Endothelial cell of umbilical vein (primary cell): ENCODE measurements around the gene DDRGK1. TPM values are rescaled to one million over a fixed set of nuclear protein-coding genes. Genes with fewer than 3 reads are reported as not detected.

Experiments
- BruUV-seq: library from RNA; stranded (reverse); fragments of 400-500 nt; replicated peaks from 2 replicates; lab custom pipeline; 2021; lab: Mats Ljungman, UMichigan
- CTCF ChIA-PET: fragments of 300-600, 350-600 bp; sonication (Branson Sonifier 250); formaldehyde crosslinking; loops from one replicate; lab custom pipeline; 2021; ENCODE audit warnings: antibody characterized with exemption, inconsistent platforms; lab: Charles Lee
- POLR2A ChIA-PET: fragments of 300-600, 350-600 bp; sonication (Branson Sonifier 250); formaldehyde crosslinking; loops from one replicate; lab custom pipeline; 2021; ENCODE audit warnings: antibody characterized with exemption, inconsistent platforms; lab: Charles Lee
- DNase-seq: peaks from one replicate; pipeline ENCODE4 v3.0.0-alpha.2; 2011; ENCODE audit warnings: low read depth, low spot score
- FAIRE-seq: peaks from 2 replicates; lab custom pipeline; 2011; peaks lifted over from hg19 to GRCh38; lab: Jason Lieb, UNC
- H2AFZ ChIP-seq: 2 replicates; pipeline ENCODE4 v1.6.0; 2012; ENCODE audit warnings: low read depth, low read length, control low read depth, inconsistent platforms
- H3K27ac ChIP-seq: 2 replicates; pipeline ENCODE4 v1.5.1; 2011; ENCODE audit warnings: low read depth, mild to moderate bottlenecking, control low read depth, low read length, moderate library complexity; ENCODE audit not compliant: insufficient read depth
- H3K27me3 ChIP-seq, 2 experiments: 2 replicates each; pipeline versions ENCODE4 v1.6.0 to v1.6.1; 2011; ENCODE audit warnings: low read length in 2 of 2, mixed read lengths in 1 of 2; ENCODE audit not compliant: control insufficient read depth in 2 of 2, insufficient read depth in 2 of 2
- H3K36me3 ChIP-seq, 2 experiments: 2 replicates in 1 of 2; 3 replicates in 1 of 2; pipeline ENCODE4 v1.5.1; 2011; ENCODE audit warnings: low read length in 2 of 2, mild to moderate bottlenecking in 1 of 2, moderate library complexity in 1 of 2; ENCODE audit not compliant: control insufficient read depth in 2 of 2, insufficient read depth in 2 of 2; ENCODE audit errors: extremely low read depth in 1 of 2
- H3K4me1 ChIP-seq: 3 replicates; pipeline ENCODE4 v1.5.1; 2011; ENCODE audit warnings: mild to moderate bottlenecking, low read length; ENCODE audit not compliant: control insufficient read depth, insufficient read depth; ENCODE audit errors: extremely low read depth
- H3K4me2 ChIP-seq: 2 replicates; pipeline ENCODE4 v1.6.1; 2011; ENCODE audit warnings: low read length, control low read depth, mixed read lengths; ENCODE audit not compliant: insufficient read depth
- H3K4me3 ChIP-seq, 3 experiments: fragments of 200-600 bp in 1 of 3; sonication (generic), shearing (Covaris generic) in 1 of 3; replicated peaks in 1 of 3; 2 replicates each; pipeline ENCODE4 v1.5.1; 2011 to 2016; ENCODE audit warnings: control low read depth in 3 of 3, low read length in 3 of 3, mild to moderate bottlenecking in 2 of 3, inconsistent platforms in 1 of 3, low read depth in 1 of 3, moderate library complexity in 1 of 3; ENCODE audit not compliant: insufficient read depth in 1 of 3
- H3K79me2 ChIP-seq: 2 replicates; pipeline ENCODE4 v1.6.0; 2012; ENCODE audit warnings: low read length, inconsistent platforms; ENCODE audit not compliant: control insufficient read depth, insufficient read depth
- H3K9ac ChIP-seq: replicated peaks from 2 replicates; pipeline ENCODE3; 2011; ENCODE audit warnings: low read length, control low read depth; ENCODE audit not compliant: insufficient read depth; ENCODE audit errors: extremely low read depth
- H3K9me1 ChIP-seq: replicated peaks from 3 replicates; pipeline ENCODE4 v1.6.0; 2011; ENCODE audit warnings: mild to moderate bottlenecking, low read length; ENCODE audit not compliant: control insufficient read depth, insufficient read depth; ENCODE audit errors: extremely low read depth
- H3K9me3 ChIP-seq: replicated peaks from 2 replicates; pipeline ENCODE4 v1.5.1; 2012; ENCODE audit warnings: low read length, inconsistent platforms; ENCODE audit not compliant: control insufficient read depth, insufficient read depth
- H4K20me1 ChIP-seq: replicated peaks from 2 replicates; pipeline ENCODE3; 2011; ENCODE audit warnings: mild to moderate bottlenecking, low read length; ENCODE audit not compliant: control insufficient read depth, insufficient read depth; ENCODE audit errors: extremely low read depth
- EZH2 ChIP-seq: IDR thresholded peaks from 2 replicates; pipeline ENCODE4 v1.6.1; 2012; ENCODE audit warnings: borderline replicate concordance, low read depth, mild to moderate bottlenecking, moderate library complexity, low read length, inconsistent platforms; ENCODE audit not compliant: severe bottlenecking
- FOS ChIP-seq: IDR thresholded peaks from 2 replicates; pipeline ENCODE4 v1.6.1; 2011; ENCODE audit warnings: mild to moderate bottlenecking, low read length, moderate library complexity, borderline replicate concordance; ENCODE audit not compliant: insufficient read depth
- GATA2 ChIP-seq: IDR thresholded peaks from 2 replicates; pipeline ENCODE4 v1.7.0; 2011; ENCODE audit warnings: low read depth, mild to moderate bottlenecking, moderate library complexity, mixed read lengths, low read length; ENCODE audit not compliant: insufficient read length, insufficient read depth
- JUN ChIP-seq: IDR thresholded peaks from 2 replicates; pipeline ENCODE4 v1.6.1; 2011; ENCODE audit warnings: borderline replicate concordance, low read depth; ENCODE audit not compliant: insufficient read length, insufficient read depth
- MYC ChIP-seq: IDR thresholded peaks from one replicate; pipeline ENCODE4 v1.6.1; 2011; ENCODE audit warnings: mild to moderate bottlenecking, low read depth, low read length
- POLR2A ChIP-seq: IDR thresholded peaks from 2 replicates; pipeline ENCODE4 v1.6.1; 2012; ENCODE audit warnings: low read depth, mild to moderate bottlenecking, control low read depth, low read length
- POLR2AphosphoS5 ChIP-seq: IDR thresholded peaks from 2 replicates; pipeline ENCODE4 v1.6.1; 2012; ENCODE audit warnings: low read depth, mild to moderate bottlenecking, control low read depth, low read length, moderate library complexity; ENCODE audit not compliant: insufficient read depth
- dilution Hi-C: fragments of 300-500 bp; cut with MboI; formaldehyde crosslinking; loops from one replicate; pipeline ENCODE4 v1.15.0; 2019; ENCODE audit warnings: low sequenced_read_pairs; ENCODE audit not compliant: extremely low pct_ligation_motif_present
- intact Hi-C: fragments of 100-400 bp; cut with micrococcal nuclease; formaldehyde crosslinking; loops from one replicate; pipeline ENCODE4 v1.10.0; 2022
- polyA plus RNA-seq, 4 experiments: library from polyadenylated mRNA; depleted of rRNA in 3 of 4; stranded (reverse) in 3 of 4; unstranded in 1 of 4; fragments of >200 nt; gene quantifications; 2 replicates each; pipeline versions ENCODE4 v1.2.1 to v1.2.3, GENCODE V29; 2011 to 2012; ENCODE audit warnings: missing spikeins in 1 of 4
- total RNA-seq: library from RNA; stranded (reverse); gene quantifications from 2 replicates; pipeline ENCODE4 v1.2.3, GENCODE V29; 2021
- TF ChIP-seq, protein P1 (sequence below), 2 donors: IDR thresholded peaks; 1 replicate in 1 of 2; 2 replicates in 1 of 2; pipeline ENCODE4 v1.5.1; 2011; ENCODE audit warnings: low read length in 2 of 2, mild to moderate bottlenecking in 2 of 2, moderate library complexity in 2 of 2, control low read depth in 1 of 2, inconsistent platforms in 1 of 2, low read depth in 1 of 2; ENCODE audit not compliant: insufficient read depth in 1 of 2; ENCODE audit errors: extremely low read depth in 1 of 2
- TF ChIP-seq, protein P2 (sequence below): IDR thresholded peaks from 2 replicates; pipeline ENCODE4 v1.6.1; 2011; ENCODE audit not compliant: insufficient read depth, insufficient read length

DDRGK1 gene
- total and polyA plus RNA-seq, 2 donors (not counting 3 experiments of a cell fraction or from before 2014, with no cell fraction given), result 48.5 to 54.0 TPM

DNA sequence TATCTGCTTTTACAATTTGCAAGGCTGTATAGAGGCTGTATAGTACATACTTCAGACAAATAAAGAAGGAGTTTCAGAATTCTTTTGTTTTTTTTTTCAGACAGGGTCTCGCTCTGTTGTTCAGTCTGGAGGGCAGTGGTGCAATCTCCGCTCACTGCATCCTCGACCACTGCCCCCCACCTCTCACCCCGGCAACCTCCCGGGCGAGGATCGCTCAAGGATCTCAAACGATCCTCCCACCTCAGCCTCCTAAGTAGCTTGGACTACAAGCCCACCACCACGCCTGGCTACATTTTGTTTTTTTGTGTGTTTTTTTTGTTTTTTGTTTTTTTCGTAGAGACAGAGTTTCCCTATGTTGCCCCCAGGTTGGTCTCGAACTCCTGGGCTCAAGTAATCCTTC is 46.7 kb downstream of the DDRGK1 start:
- FAIRE-seq, result no peak
- Histone ChIP-seq H3K4me1 (peaks cover 14% of the 10 kb centered on the region), H3K9me1 (no peaks in the 10 kb centered on the region), H2AFZ (no peak overlapping the region), H3K9ac (no peak overlapping the region), H3K9me3 (no peaks in the 10 kb centered on the region), H3K79me2 (peaks cover 60% of the 10 kb centered on the region), H3K4me2 (peak overlapping the region; percentile 89), H3K27ac (no peak overlapping the region), H3K4me3 (no peak overlapping the region), H4K20me1 (no peaks in the 10 kb centered on the region), H3K27me3 (no peaks in the 10 kb centered on the region), H3K36me3 (peaks cover 0 to 4% of the 10 kb centered on the region in 2 experiments)
- CTCF ChIA-PET, result interaction anchor here (1.0 to 1.1 kb wide), 2 partner anchors 9 to 104 kb away, joined by 3 to 4 read pairs; no protein-coding TSS in a partner anchor
- dilution Hi-C loops, result no loop called here
- BruUV-seq, result no TSS peak
- TF ChIP-seq FOS (no peak), POLR2A (no peak), GATA2 (no peak), JUN (no peak), MYC (no peak), POLR2AphosphoS5 (no peak), EZH2 (no peak)
- TF ChIP-seq, protein P1, sequence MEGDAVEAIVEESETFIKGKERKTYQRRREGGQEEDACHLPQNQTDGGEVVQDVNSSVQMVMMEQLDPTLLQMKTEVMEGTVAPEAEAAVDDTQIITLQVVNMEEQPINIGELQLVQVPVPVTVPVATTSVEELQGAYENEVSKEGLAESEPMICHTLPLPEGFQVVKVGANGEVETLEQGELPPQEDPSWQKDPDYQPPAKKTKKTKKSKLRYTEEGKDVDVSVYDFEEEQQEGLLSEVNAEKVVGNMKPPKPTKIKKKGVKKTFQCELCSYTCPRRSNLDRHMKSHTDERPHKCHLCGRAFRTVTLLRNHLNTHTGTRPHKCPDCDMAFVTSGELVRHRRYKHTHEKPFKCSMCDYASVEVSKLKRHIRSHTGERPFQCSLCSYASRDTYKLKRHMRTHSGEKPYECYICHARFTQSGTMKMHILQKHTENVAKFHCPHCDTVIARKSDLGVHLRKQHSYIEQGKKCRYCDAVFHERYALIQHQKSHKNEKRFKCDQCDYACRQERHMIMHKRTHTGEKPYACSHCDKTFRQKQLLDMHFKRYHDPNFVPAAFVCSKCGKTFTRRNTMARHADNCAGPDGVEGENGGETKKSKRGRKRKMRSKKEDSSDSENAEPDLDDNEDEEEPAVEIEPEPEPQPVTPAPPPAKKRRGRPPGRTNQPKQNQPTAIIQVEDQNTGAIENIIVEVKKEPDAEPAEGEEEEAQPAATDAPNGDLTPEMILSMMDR (IDR thresholded peaks at IDR 0.05; ENCODE audit: extremely low read depth in 1 of 2, insufficient read depth in 1 of 2, low read depth in 1 of 2, low read length in 2 of 2), result no peak
- TF ChIP-seq, protein P2, sequence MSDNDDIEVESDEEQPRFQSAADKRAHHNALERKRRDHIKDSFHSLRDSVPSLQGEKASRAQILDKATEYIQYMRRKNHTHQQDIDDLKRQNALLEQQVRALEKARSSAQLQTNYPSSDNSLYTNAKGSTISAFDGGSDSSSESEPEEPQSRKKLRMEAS, result no peak
- no peak for DNase-seq
- POLR2A ChIA-PET, result no interaction called here
- intact Hi-C loops, result no loop called here
